ENCODE results near the gene ATXN2. TPM values are rescaled to one million over a fixed set of nuclear protein-coding genes. Genes with fewer than 3 reads are reported as not detected.

Gene ATXN2
- total RNA-seq, 4 donors from 2014 or later: 20.3 to 42.9 (median 25.9) TPM

DNA sequence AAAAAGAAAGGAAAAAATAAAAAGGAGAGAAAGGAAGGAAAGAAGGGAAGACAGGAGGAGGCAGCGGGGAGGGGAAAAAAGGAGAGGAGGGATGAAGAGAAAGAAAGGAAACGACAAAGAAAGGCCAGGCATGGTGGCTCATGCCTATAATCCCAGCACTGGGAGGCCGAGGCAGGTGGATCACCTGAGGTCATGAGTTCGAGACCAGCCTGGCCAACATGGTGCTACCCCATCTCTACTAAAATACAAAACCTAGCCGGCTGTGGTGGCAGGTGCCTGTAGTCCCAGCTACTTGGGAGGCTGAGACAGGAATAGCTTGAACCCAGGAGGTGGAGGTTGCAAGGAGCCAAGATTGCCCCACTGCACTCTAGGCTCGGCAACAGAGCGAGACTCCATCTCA is 18.4 kb downstream of the ATXN2 start:
- no peak for DNase-seq (ENCODE audit: low spot score in 2 of 2)
- H3K4me3 ChIP-seq (ENCODE audit: low read depth, poor library complexity, severe bottlenecking): no peak overlapping the region
- WGBS, 2 donors: 92 to 94% methylated on average over 7 of the region's 7 CpGs
- TF ChIP-seq POLR2A (IDR thresholded peaks at IDR 0.05) (no peak), CTCF (IDR thresholded peaks at IDR 0.05) (no peak)
- intact Hi-C loops (cut with DNase I; ENCODE audit: low total_unique reads): no loop called here

DNA sequence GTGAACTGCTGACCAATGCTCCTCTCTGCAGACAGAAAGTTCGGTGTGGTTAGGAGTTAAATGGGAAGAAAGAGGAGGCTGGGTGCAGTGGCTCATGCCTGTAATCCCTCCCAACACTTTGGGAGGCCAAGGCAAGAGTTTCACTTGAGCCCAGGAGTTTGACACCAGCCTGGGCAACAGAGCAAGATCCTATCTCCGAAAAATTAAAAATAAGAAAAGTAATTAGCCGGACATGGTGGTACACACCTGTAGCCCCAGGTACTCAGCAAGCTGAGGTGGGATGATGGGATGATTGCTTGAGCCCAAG is 19.0 kb downstream of the ATXN2 start:
- no peak for DNase-seq (ENCODE audit: low spot score in 2 of 2)
- intact Hi-C loops (cut with DNase I; ENCODE audit: low total_unique reads): no loop called here
- H3K4me3 ChIP-seq (ENCODE audit: low read depth, poor library complexity, severe bottlenecking): no peak overlapping the region
- WGBS, 2 donors: 93 to 94% methylated on average over 3 of the region's 3 CpGs
- no peak for TF ChIP-seq CTCF (IDR thresholded peaks at IDR 0.05)
- TF ChIP-seq POLR2A (IDR thresholded peaks at IDR 0.05): no peak

DNA sequence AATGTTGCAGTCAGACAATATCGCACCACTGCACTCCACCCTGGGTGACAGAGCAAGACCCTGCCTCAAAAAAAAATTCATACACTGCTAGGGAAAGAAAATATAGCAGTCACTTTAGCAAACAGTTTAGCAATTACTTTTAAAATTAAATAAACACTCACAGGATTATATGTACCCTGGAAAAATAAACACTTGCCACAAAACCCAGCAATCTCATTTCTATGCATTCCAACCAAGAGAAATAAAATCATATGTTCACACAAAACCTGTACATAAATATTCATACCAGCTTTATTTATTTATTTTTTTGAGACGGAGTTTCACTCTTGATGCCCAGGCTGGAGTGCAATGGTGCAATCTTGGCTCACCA is 20.2 kb downstream of the ATXN2 start:
- intact Hi-C loops (cut with DNase I; ENCODE audit: low total_unique reads): no loop called here
- no peak for DNase-seq (ENCODE audit: low spot score in 2 of 2)
- WGBS, 2 donors: 94 to 98% methylated on average over 2 of the region's 2 CpGs
- no peak for TF ChIP-seq POLR2A (IDR thresholded peaks at IDR 0.05)
- no peak for TF ChIP-seq CTCF (IDR thresholded peaks at IDR 0.05)
- H3K4me3 ChIP-seq (ENCODE audit: low read depth, poor library complexity, severe bottlenecking): no peak overlapping the region

GRCh38 chr12:111578276-111578970 is 20.7 kb downstream of the ATXN2 start:
- no peak overlapping the region for H3K4me3 ChIP-seq (ENCODE audit: low read depth, poor library complexity, severe bottlenecking)
- no peak for DNase-seq (ENCODE audit: low spot score in 2 of 2)
- TF ChIP-seq POLR2A (IDR thresholded peaks at IDR 0.05) (no peak), CTCF (IDR thresholded peaks at IDR 0.05) (no peak)
- intact Hi-C loops (cut with DNase I; ENCODE audit: low total_unique reads): no loop called here
- 93 to 97% methylated on average over 4 of the region's 4 CpGs for WGBS, 2 donors

- no peak for DNase-seq (ENCODE audit: low spot score in 2 of 2)
- H3K4me3 ChIP-seq (ENCODE audit: low read depth, poor library complexity, severe bottlenecking): no peak overlapping the region
- TF ChIP-seq POLR2A (IDR thresholded peaks at IDR 0.05): no peak
- TF ChIP-seq CTCF (IDR thresholded peaks at IDR 0.05): no peak
- WGBS, 2 donors: 80 to 84% methylated on average over 7 of the region's 7 CpGs
- intact Hi-C loops (cut with DNase I; ENCODE audit: low total_unique reads): no loop called here
These were observed 24.2 kb downstream of the ATXN2 start for GRCh38 chr12:111574797-111575443.

- TF ChIP-seq POLR2A (IDR thresholded peaks at IDR 0.05): no peak
- WGBS, 2 donors: 92 to 97% methylated on average over 1 of the region's 1 CpG
These were observed 25.6 kb downstream of the ATXN2 start for GRCh38 chr12:111573476-111573875.

More at GRCh38 chr12:111573476-111573875, 25.6 kb downstream of the ATXN2 start:
- no peak for DNase-seq (ENCODE audit: low spot score in 2 of 2)
- intact Hi-C loops (cut with DNase I; ENCODE audit: low total_unique reads): no loop called here
- no peak overlapping the region for H3K4me3 ChIP-seq (ENCODE audit: low read depth, poor library complexity, severe bottlenecking)
